Transverse colon (tissue), 4 donors: ENCODE results near the gene ZNF333.

Experiments used
- EP300 ChIP-seq: sonication (generic); formaldehyde crosslinking; IDR thresholded peaks from one replicate; pipeline ENCODE4 v1.6.1; 2017; ENCODE audit warnings: antibody characterized with exemption, low read depth
- POLR2A ChIP-seq: fragments of 450-650 bp; IDR thresholded peaks from one replicate; pipeline ENCODE4 v1.6.1; 2016; ENCODE audit warnings: antibody characterized with exemption, mild to moderate bottlenecking, moderate library complexity
- POLR2AphosphoS5 ChIP-seq, 3 donors: sonication (generic); formaldehyde crosslinking; IDR thresholded peaks; one replicate each; pipeline ENCODE4 v1.6.1; 2016; ENCODE audit warnings: antibody characterized with exemption in 3 of 3
- TF ChIP-seq, protein P1 (sequence below), 5 experiments: fragments of 200-600 bp in 3 of 5; fragments of 450-650 bp in 2 of 5; sonication (generic) in 3 of 5; IDR thresholded peaks; 1 replicate in 2 of 5; 2 replicates in 3 of 5; pipeline ENCODE4 v1.5.1; 2016 to 2017; ENCODE audit warnings: antibody characterized with exemption in 5 of 5, inconsistent platforms in 3 of 5, mild to moderate bottlenecking in 2 of 5, moderate library complexity in 1 of 5

DNA sequence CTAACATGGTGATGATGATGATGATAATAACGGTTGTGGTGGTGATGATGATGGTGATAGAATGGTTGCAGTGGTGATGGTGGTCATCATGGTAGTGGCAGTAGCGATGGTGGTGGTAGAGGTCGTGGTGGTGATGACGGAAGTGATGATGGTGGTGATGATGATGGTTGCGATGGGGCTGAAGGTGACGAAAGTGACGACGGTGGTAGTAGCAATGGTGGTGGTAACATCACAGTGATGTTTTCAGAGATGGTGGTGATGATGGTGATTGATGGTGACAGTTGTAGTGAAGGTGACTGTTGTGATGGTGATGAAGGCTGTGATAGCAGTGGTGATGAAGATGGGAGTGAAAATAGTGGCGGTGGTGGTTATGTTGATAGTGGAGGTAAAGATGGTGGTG, 11.6 kb upstream of the ZNF333 start:
- TF ChIP-seq EP300 (no peak), POLR2A (no peak), POLR2AphosphoS5 (IDR thresholded peaks at IDR 0.05) (no peak)
- TF ChIP-seq, protein P1, sequence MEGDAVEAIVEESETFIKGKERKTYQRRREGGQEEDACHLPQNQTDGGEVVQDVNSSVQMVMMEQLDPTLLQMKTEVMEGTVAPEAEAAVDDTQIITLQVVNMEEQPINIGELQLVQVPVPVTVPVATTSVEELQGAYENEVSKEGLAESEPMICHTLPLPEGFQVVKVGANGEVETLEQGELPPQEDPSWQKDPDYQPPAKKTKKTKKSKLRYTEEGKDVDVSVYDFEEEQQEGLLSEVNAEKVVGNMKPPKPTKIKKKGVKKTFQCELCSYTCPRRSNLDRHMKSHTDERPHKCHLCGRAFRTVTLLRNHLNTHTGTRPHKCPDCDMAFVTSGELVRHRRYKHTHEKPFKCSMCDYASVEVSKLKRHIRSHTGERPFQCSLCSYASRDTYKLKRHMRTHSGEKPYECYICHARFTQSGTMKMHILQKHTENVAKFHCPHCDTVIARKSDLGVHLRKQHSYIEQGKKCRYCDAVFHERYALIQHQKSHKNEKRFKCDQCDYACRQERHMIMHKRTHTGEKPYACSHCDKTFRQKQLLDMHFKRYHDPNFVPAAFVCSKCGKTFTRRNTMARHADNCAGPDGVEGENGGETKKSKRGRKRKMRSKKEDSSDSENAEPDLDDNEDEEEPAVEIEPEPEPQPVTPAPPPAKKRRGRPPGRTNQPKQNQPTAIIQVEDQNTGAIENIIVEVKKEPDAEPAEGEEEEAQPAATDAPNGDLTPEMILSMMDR (IDR thresholded peaks at IDR 0.05): no peak
